Activated CD8-positive, alpha-beta T cell treated with anti-CD3 and anti-CD28 coated beads for 36 hours (primary cell): ENCODE data around the gene PRKRIP1. TPM values are rescaled to one million over a fixed set of nuclear protein-coding genes. Genes with fewer than 3 reads are reported as not detected.
A peak's percentile ranks its signal among the peaks of the same experiment; 100 is the strongest.

Source experiments
- ATAC-seq: fragments of 200-7000 bp; cut with Tn5 transposase; one replicate; pipeline ENCODE4 v1.10.0; 2021; ENCODE audit warnings: mild to moderate bottlenecking, moderate library complexity
- CTCF ChIA-PET: fragments of 350-600 bp; sonication (Branson Sonifier 250); formaldehyde crosslinking; loops from one replicate; lab custom pipeline; 2021; ENCODE audit warnings: antibody characterized with exemption; lab: Charles Lee
- POLR2A ChIA-PET: fragments of 350-600 bp; sonication (Branson Sonifier 250); formaldehyde crosslinking; loops from one replicate; lab custom pipeline; 2021; ENCODE audit warnings: antibody characterized with exemption; lab: Charles Lee
- DNase-seq: peaks from one replicate; pipeline ENCODE4 v3.0.0-alpha.2; 2020
- H3K27ac Mint-ChIP-seq: one replicate; pipeline ENCODE4 v1.8.0; 2021; ENCODE audit warnings: mild to moderate bottlenecking, mixed read lengths
- H3K27me3 Mint-ChIP-seq: one replicate; pipeline ENCODE4 v1.8.0; 2021; ENCODE audit warnings: mixed read lengths
- H3K36me3 Mint-ChIP-seq: one replicate; pipeline ENCODE4 v1.8.0; 2021; ENCODE audit warnings: low read depth, mixed read lengths
- H3K4me1 Mint-ChIP-seq: one replicate; pipeline ENCODE4 v1.8.0; 2021; ENCODE audit warnings: low read depth, mixed read lengths
- H3K4me3 Mint-ChIP-seq: one replicate; pipeline ENCODE4 v1.8.0; 2021; ENCODE audit warnings: mild to moderate bottlenecking, moderate library complexity, mixed read lengths
- H3K9me3 Mint-ChIP-seq: one replicate; pipeline ENCODE4 v1.8.0; 2021; ENCODE audit warnings: mixed read lengths
- CTCF ChIP-seq: fragments of 200-600 bp; IDR thresholded peaks from one replicate; pipeline ENCODE4 v1.8.0; 2022; ENCODE audit warnings: antibody characterized with exemption, mild to moderate bottlenecking
- intact Hi-C: fragments of 100-400 bp; cut with micrococcal nuclease; formaldehyde crosslinking; loops from one replicate; pipeline ENCODE4 v1.10.0; 2022
- total RNA-seq, 2 experiments: library from RNA; stranded (reverse); gene quantifications; one replicate each; pipeline ENCODE4 v1.2.3, GENCODE V29; 2021

Gene PRKRIP1
- total RNA-seq, 2 experiments from 2014 or later = 29.8 to 33.6 TPM

- CTCF ChIA-PET = interaction anchor here (0.7 to 2.1 kb wide), 6 partner anchors 29 to 68 kb away, joined by 3 to 8 read pairs (median 3); partner anchors contain the start of gene PRKRIP1
- POLR2A ChIA-PET = interaction anchor here (0.5 to 3.5 kb wide), 10 partner anchors 10 to 176 kb away, joined by 3 to 17 read pairs (median 3); partner anchors contain the start of gene PRKRIP1
- peaks cover 30% of the 10 kb centered on the region for H3K4me1 Mint-ChIP-seq
These were observed 67.8 kb downstream of the PRKRIP1 start for GRCh38 chr7:102463841-102464576.

GRCh38 chr7:102464577-102465280 lies 68.6 kb downstream of the PRKRIP1 start, which contains the start of the genes ALKBH4 and LRWD1:
ALKBH4 (minus strand) TSS chr7:102464863; CDS start chr7:102464836, 27 bp downstream.
LRWD1 (plus strand) TSS chr7:102464984; CDS start chr7:102465081, 97 bp downstream.
- TF ChIP-seq CTCF = peak; percentile 10
- ChIA-PET POLR2A (interaction anchor here (0.8 to 3.5 kb wide), 8 partner anchors 9 to 177 kb away, joined by 3 to 17 read pairs (median 4); partner anchors contain the start of gene PRKRIP1), CTCF (interaction anchor here (0.6 to 2.1 kb wide), 7 partner anchors 21 to 69 kb away, joined by 3 to 8 read pairs (median 3); partner anchors contain the start of gene PRKRIP1)
- H3K9me3 Mint-ChIP-seq = no peaks in the 10 kb centered on the region
- intact Hi-C loops = loop anchor here (5.0 kb wide), 1 partner anchor 52 kb away; no protein-coding TSS in a partner anchor
- DNase-seq (peak; percentile 97), ATAC-seq (peak; percentile 95)
- H3K36me3 Mint-ChIP-seq = peaks cover 4% of the 10 kb centered on the region
- H3K27me3 Mint-ChIP-seq = no peaks in the 10 kb centered on the region
- peaks cover 30% of the 10 kb centered on the region for H3K4me1 Mint-ChIP-seq
- H3K27ac Mint-ChIP-seq = peak within 1 kb of the TSS; percentile 86
- peak within 1 kb of the TSS; percentile 94 for H3K4me3 Mint-ChIP-seq

More at GRCh38 chr7:102463841-102464576, 67.8 kb downstream of the PRKRIP1 start:
- H3K27me3 Mint-ChIP-seq = no peaks in the 10 kb centered on the region
- ATAC-seq = peak; percentile 1
- no peaks in the 10 kb centered on the region for H3K9me3 Mint-ChIP-seq
- peaks cover 4% of the 10 kb centered on the region for H3K36me3 Mint-ChIP-seq
- H3K27ac Mint-ChIP-seq = peak overlapping the region; percentile 86
- no peak for TF ChIP-seq CTCF
- DNase-seq = peak; percentile 29
- intact Hi-C loops = loop anchor here (5.0 kb wide), 1 partner anchor 52 kb away; no protein-coding TSS in a partner anchor
- peak overlapping the region; percentile 94 for H3K4me3 Mint-ChIP-seq

GRCh38 chr7:102466097-102466496 lies 69.9 kb downstream of the PRKRIP1 start:
- ChIA-PET CTCF (interaction anchor here (1.2 to 2.6 kb wide), 5 partner anchors 16 to 54 kb away, joined by 3 to 9 read pairs (median 6); partner anchors contain the start of gene ORAI2), POLR2A (interaction anchor here (0.8 to 3.5 kb wide), 3 partner anchors 12 to 70 kb away, joined by 4 to 17 read pairs (median 11); partner anchors contain the start of gene PRKRIP1)
- H3K9me3 Mint-ChIP-seq = no peaks in the 10 kb centered on the region
- intact Hi-C loops = no loop called here
- H3K36me3 Mint-ChIP-seq = peaks cover 4% of the 10 kb centered on the region
- H3K4me3 Mint-ChIP-seq = peak overlapping the region; percentile 94
- DNase-seq (no peak), ATAC-seq (no peak)
- no peak overlapping the region for H3K27ac Mint-ChIP-seq
- H3K27me3 Mint-ChIP-seq = no peaks in the 10 kb centered on the region
- TF ChIP-seq CTCF = no peak
- H3K4me1 Mint-ChIP-seq = peaks cover 26% of the 10 kb centered on the region

- no peak overlapping the region for H3K4me3 Mint-ChIP-seq
- CTCF ChIA-PET = interaction anchor here (0.6 to 2.6 kb wide), 6 partner anchors 18 to 57 kb away, joined by 3 to 9 read pairs (median 6); partner anchors contain the start of gene ORAI2
- POLR2A ChIA-PET = interaction anchor here (0.9 to 1.2 kb wide), 2 partner anchors 11 to 184 kb away, joined by 3 read pairs; no protein-coding TSS in a partner anchor
- H3K27ac Mint-ChIP-seq = no peak overlapping the region
- ATAC-seq (no peak), DNase-seq (no peak)
- no peaks in the 10 kb centered on the region for H3K27me3 Mint-ChIP-seq
- intact Hi-C loops = no loop called here
- no peak for TF ChIP-seq CTCF
- peaks cover 9% of the 10 kb centered on the region for H3K36me3 Mint-ChIP-seq
- no peaks in the 10 kb centered on the region for H3K9me3 Mint-ChIP-seq
- H3K4me1 Mint-ChIP-seq = peaks cover 20% of the 10 kb centered on the region
These were observed 71.7 kb downstream of the PRKRIP1 start for GRCh38 chr7:102467581-102468477.
